T-helper 9 cell (primary cell): ENCODE data around the gene C6orf120.
A peak's percentile ranks its signal among the peaks of the same experiment; 100 is the strongest.

ENCODE experiments used
- DNase-seq: peaks from one replicate; pipeline ENCODE4 v3.0.0-alpha.2; 2020
- total RNA-seq, 2 donors: gene quantifications; one replicate each; lab custom pipeline; 2026; lab: John Stamatoyannopoulos, UW

C6orf120 gene
- total RNA-seq: 47.3 to 77.6 reads per million in 2 donors

DNA sequence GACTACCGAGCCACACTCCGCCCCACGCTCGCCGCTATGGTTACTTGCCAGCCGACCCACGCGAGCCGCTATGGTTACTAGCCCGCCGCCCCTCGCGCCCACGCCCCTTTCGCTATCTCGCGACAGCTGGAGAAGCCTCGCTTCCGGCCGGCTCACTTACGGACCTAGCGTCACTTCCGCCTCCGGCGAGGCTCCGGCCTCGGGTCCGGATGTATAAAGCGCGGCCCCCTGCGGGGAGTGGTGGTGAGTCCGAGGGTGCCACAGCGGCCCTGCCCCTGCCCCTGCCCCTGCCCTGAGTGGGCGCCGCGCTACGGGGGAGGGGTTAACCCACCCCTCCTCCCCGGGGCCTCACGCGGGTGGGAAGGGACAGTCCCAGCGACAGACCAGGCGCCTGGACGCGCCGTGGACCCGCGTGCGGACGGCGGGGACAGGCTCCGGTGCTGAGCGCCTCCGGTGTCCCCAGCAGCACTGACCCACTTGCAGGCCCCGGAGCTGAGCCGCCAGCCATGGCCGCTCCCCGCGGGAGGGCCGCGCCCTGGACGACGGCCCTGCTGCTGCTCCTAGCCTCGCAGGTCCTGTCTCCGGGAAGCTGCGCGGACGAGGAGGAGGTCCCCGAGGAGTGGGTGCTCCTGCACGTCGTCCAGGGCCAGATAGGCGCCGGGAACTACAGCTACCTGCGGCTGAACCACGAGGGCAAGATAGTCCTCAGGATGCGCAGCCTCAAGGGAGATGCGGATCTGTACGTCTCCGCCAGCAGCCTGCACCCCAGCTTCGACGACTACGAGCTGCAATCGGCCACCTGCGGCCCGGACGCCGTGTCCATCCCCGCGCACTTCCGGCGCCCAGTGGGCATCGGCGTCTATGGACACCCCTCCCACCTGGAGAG is at the start of gene C6orf120, which contains the start of gene WDR27:
C6orf120 (plus strand) TSS at position 173 of the 886 bp plus-strand sequence; CDS start at position 507, 334 bp downstream.
WDR27 (minus strand) TSS at position 76 of the 886 bp plus-strand sequence. CDS start 13,024 bp downstream, outside the sequence.
- peak; percentile 95 for DNase-seq

DNA sequence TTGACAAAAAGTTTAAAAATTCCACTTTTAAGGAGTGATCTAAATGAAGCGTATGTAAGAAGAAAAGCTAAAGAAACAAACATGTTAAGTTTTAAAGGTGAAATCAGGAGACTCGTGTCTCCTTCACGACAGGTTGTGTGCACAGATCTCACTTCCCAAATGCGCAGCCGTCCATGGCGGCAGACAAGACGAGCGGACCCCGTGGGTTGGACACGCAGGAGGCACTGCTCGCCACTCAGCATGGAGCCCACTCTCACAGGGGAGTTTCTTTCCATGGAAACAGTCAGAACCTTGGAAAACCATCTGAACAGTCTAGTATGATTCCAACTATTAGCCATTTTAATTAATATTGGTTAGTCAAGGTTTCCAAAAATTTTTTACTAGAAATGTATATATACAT is 49.0 kb upstream of the C6orf120 start:
- no peak for DNase-seq

DNA sequence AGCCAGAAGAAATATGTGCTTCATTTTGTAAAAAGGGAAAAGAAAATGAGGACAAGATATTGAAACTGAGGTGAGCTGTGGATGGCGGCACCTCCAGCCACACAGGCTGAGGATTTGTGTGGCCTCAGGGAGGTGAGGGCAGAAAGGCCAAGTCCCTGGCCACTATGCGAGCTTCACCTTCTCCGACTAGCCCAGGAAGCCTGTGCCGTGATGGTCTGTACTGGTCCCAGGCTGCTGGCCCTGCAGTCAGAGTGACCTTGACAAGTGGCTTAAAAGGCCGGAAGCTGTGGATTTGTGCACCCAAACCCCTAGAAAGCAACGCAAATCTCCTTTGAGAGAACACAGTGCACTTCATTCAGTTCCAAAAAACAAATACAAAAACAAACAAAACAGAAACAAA is 48.2 kb upstream of the C6orf120 start:
- DNase-seq: no peak

DNA sequence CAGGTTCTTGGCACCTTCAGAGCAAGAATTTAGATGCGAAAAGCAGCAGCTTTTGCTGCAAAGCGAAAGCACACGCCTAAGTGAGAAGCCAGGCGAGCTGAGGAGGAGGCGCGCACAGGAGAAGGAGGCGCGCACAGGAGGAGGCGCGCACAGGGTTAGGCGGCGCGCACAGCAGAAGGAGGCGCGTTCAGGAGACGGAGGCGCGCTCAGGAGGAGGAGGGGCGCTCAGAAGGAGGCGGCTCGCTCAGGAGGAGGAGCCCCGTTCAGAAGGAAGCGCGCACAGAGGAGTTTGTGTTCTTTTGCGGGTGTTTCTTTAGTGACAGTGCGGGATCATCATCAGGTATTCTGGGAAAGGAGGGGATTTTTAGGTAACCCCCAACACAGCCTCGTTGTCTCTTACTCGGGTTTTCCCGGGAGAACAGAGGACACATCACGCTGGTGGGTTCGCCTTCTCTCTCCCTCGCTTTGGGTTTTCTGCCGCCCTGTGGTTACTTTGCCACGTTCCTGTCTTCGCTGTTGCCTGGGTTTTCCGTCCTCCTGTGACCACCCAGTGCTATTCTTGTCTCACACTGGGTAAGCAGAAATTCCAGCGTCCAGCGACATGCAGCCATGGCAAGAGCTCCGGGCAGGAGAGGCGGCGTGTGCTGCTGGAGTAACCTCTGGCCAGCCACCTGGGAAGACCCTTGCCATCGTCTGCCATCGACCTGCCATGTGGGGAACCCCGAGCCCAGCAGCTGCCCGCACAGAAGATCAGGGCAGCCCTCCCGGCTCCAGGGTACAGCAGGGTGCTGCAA is 47.1 kb upstream of the C6orf120 start:
- peak; percentile 50 for DNase-seq

DNA sequence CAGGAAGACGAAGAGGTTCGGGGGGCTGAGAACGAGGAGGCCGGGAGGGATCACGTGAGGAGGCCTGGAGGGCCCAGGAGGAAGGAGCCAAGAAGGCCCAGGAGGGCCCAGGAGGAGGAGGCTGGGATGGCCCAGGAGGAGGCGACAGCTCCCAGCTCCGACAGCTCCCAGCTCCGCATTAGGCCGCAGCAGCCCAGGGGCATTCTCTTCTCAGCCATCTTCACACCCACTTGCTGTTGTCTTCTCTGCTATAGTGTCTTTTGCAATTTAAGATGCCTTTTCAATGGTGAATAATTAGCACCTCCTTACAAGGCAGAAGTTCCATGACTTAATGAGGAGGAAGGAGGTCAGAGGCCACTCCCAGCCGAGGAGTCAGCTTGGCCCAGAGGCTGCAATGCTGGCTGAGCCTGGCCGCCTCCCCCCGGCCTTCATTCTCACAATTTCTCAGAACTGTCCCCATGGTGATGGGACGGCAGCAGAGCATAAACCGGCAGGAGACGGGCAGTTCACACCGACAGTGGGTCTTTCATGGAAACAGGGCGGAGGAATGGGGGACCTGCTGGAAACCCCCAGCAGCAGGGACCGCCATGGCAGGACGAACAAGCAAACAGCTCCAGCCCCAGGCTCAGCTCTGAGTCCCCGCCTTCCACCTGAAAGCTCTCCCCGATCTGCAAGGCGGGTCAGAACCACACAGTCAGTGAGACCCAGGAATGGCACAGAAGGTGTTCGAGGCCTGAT is 45.2 kb upstream of the C6orf120 start:
- no peak for DNase-seq

DNA sequence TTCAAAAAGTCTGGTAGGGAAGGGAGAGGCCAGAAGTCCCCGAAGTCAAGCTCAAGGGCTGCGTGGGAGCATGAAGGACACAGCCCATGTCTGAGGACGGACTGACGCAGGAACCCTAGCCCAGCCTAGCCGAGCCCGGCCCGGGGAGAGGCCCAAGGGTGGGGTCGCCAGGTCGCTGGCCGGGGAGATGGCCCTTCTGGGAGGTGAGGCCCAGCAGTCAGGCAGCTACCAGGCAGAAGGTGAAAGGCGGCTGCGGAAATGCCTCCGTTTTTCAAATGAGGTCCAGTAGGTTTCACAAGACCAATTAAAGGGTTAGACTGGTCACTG is 44.7 kb upstream of the C6orf120 start:
- no peak for DNase-seq

DNA sequence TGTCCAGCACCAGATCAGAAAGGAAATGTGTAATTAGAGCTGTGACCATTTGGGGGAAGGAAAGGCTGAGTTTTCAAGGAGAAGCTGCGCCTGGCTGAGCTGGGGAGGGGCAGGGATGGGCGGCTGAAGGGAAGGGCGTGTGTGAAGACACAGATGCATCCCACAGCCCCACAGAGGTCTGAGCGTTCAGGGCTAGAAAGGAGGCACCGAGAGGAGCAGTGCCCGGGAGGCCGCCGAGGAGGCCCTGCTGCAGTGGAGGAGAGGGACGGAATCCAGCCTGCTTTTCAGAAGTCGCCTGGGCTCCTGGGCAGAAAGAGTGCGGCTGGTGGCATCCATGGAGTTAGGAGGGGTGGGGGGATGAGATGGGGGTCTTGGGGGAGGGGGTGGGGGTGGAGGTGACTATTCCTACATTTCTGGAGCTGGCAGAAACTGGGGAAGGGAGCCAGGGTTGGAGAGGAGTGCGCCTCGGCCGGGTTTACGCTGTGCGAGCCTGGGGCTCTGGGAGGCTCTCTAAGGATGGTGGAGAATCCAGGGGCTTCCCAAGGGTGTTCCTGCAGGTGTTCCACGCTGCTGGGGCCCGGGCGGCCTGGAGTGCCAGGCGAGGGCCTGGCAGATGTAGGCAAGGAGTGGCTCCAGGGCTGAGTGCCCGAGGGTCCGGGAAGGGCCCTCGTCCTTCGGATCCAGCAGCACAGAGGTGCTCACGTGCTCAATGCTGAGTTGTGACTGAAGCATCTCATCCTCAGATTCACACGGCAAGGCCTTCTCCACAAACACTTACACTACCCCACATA is 41.9 kb upstream of the C6orf120 start:
- no peak for DNase-seq

DNA sequence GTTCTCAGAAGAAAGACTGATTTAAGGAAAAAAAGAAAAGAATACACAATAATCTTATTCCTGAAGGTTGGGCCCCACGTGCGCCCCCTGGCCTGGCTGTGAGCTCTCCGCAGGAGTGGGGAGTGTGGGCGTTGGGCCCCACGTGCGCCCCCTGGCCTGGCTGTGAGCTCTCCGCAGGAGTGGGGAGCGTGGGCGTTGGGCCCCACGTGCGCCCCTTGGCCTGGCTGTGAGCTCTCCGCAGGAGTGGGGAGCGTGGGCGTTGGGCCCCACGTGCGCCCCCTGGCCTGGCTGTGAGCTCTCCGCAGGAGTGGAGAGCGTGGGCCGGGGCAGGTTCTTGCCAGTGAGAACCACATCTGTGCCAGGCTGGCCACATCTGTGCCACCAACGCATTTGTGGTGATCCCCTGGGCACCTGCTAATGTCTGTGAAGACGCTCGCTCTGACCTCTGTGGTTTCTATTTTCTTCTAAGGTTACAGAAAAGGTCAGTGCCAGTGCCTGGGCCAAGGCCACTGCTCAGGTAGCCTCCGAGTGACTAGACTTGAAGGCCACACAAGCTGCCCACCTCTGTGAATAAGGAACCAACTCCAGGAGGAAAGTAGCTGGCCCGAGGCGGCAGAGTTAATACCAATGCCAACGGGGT is 41.1 kb upstream of the C6orf120 start:
- no peak for DNase-seq

DNA sequence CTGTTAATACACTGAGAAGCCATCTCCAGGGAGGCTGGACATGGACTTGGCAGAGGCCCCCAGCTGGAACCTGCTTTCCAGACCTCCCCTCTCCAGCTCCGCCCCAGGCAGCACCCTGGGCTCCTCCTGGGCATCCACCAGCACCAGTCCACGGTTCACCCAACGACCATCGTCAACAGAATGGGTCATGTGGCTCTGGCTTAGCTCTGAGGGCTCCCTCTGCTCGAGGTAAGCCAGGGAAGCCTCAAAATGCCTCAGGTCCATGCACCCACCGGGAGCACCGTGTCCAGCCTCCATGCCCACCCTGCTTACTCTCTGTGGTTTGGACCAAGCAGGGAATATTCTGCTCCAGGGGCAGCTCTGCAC is 40.6 kb upstream of the C6orf120 start:
- DNase-seq: no peak

DNA sequence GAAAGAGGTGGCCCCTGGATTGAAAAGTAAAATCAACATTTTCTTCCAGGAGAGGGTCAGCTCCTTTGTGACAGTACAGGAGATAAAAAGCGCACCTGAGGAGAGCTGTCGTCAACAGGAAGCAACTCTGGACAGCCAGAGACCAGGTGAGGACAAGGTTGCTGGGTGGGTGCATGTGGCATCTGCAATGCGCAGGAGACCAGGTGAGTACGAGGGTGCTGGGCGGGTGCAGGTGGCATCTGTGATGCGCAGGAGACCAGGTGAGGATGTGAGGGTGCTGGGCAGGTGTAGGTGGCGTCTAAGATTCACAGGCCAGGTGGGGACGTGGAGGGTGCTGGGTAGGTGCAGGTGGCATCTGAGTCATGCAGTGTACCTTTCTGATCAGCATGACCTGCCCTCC is 38.5 kb upstream of the C6orf120 start:
- DNase-seq: no peak

DNA sequence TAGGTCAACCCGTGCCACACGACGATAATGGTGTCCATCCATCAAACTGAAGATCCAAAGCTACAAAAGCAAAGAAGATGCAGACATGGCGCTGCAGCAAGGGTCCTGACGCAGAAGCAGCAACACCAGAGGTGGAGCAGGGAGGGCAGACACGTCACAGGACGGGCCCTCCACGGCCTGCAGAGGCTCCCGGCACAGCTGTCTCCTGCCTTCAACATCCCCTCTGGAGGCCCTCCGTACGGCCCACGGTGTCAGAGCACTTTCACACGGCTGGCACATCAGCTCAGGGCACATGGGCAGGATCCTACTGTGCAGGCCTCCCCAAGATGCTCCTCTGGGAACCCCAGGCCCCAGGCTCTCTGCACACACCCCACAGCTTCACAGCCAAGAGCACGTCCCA is 37.7 kb upstream of the C6orf120 start:
- no peak for DNase-seq

DNA sequence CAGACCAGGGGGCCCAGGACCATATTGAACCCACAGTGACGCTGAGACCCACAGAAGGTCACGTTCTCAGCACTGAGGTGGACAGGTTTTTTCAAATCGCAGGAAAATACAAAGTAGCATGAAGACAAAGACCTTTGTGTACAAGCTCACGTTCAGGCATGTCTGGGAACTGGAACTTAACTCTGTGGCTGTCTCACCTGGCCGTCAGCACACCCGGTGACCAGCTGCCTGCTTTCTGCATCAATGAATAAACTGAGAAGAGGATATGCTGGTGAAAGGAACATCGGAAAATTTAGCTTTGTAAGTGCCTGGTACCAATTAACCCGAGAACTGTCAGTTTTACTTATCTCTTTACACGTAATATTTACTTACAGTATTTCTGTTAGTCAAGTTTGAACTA is 36.6 kb upstream of the C6orf120 start:
- no peak for DNase-seq

DNA sequence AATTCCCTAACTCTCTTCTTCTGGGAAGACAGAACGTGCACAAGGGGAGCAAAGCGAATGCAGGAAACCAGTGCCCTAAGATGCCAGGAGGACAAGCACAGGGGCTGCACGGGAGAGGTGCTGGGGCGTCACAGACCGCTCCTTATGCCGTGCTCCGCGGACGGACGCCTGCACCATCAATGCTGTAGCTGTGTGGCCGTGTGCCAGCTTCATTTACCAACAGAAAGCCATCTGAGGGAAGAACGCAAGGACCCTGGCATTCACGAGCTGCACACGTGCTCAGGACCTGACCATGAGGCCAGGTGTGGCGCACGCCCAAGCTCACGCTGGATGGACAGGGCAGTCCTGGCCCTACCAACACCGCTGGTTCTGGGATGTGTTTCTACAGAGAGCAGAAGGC is 35.5 kb upstream of the C6orf120 start:
- DNase-seq: no peak

DNA sequence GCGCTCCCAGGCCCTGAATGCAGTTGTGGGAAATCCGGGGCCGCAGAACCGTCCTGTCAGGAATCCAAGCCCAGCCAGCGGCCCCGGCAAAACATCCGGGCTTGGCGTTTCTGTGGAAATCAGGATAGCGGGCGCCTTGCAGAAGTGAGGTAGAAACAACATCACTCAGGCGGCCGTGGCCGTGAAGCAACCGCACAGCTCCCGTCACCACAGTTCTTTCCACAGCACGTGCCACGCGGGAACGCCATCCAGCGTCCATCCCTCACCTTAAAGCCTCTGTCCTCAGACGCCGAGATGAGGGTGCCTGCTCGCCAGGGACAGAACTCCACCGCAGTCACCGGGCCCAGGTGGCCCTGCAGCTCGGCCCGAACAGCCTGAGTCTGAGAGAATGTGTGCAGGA is 34.2 kb upstream of the C6orf120 start:
- no peak for DNase-seq

DNA sequence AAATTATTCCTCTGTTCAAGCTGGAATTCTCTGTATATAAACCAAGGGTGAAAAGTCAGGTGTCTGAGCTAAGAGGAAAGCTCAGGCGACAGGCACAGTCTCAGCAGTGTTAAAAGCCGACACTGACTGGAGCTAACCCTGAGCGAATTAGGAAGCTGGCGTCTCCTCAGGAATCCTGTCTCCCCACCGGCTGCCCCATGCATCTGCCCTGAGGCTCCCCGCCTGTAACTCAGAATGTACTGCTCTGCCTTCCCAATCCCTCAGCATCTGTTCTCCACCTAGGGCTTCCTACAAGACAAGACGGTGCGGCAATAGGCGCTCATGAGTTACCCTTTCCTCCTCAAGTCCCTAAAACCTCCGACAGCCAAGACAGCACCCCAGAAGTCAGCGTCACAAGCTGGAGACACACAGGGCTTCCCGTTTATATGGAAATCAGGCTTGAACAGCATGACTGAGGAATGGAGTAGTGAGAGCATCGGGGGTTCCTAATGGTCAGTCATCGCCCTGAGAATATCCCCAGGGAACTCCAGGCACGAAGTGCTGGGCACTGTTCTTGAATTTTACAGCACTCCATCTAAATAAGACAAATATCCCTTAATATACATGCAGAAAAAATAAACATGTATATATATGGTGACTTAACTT is 33.6 kb upstream of the C6orf120 start:
- DNase-seq: no peak

DNA sequence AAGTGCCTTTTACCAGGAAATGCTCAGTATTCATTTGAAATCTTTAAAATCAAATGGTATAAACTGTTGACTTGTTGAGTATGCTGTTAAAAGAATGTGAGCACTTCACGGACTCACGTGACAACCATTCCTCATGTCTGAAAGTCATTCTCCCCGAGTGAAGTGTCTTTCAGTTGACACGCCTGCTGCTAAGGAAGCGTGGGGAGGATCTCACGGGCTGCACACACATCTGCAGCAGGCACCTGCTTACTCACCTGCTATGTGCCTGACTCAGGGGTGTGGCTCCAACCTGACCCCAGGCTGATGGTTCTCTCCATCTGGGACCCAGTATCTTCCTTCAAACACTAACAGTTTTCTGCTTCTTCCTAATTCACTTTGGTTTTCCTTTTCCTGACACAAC is 32.8 kb upstream of the C6orf120 start:
- no peak for DNase-seq

DNA sequence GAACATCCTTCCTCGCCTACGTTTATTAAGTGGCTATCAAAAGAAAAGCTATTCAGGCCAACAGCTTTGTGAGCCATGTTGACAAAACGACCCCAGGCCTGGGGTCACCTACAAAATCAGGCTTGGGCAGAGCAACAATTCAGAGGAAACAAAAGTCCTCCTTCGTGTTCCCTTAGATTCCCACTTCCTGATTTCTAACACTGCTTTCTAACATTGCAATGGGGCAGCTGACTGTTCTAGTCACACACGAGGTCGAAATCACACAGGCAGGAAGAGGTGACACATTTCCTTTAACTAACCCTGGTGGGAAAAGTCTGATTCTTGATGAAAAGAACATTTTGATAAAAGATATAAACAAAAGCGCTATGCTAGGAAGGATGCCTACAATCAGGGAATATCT is 32.0 kb upstream of the C6orf120 start:
- DNase-seq: no peak

DNA sequence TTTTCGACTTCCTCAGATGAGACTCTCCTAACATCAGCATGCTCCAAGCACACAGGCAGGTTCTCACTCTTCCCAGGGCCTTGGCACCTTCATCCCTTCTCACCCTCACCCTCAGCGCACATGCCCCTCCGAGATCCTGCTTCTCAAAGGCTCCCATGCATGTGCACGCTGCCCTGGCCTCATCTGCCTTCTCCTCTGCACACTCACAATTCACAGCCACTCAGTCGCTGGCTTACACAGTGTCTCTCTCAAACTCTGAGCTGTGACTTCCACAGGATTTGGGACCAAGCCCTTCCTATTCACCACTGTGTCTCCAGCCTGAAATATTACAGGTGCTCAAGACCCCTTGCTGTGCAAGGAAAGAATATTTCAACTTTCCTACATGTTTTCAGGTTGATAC is 30.4 kb upstream of the C6orf120 start:
- DNase-seq: no peak

DNA sequence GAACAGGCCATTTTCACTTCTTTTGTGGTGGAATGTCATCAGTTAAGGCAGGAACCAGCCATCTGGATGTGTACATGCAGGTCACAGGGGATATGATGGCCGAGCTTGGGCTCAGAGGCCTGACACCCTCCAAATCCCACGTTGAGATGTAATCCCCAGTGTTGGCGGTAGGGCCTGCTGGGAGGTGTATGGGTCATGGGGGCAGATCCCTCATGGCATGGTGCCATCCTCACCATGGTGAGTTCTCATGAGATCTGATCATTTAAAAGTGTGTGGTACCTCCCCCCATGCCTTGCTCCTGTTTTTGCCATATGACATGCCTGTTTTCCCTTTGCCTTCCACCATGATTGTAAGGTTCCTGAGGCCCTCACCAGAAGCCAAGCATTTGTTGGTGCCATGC is 26.9 kb upstream of the C6orf120 start:
- no peak for DNase-seq

DNA sequence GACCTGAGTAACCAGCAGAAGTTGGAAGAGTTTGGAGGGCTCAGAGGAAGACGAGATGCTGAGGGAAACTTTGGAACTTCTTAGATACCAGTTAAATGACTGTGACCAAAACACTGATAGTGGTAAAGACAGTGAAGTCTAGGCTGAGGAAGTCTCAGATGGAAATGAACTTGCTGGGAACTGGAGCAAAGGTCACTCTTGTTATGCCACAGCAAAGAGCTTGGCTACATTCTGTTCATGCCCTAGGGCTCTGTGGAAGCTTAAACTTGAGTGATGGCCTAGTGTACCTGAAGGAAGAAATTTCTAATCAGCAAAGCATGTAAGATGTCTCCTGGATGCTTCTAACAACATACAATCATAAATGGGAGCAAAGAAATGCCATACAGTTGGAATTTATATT is 24.8 kb upstream of the C6orf120 start:
- no peak for DNase-seq

DNA sequence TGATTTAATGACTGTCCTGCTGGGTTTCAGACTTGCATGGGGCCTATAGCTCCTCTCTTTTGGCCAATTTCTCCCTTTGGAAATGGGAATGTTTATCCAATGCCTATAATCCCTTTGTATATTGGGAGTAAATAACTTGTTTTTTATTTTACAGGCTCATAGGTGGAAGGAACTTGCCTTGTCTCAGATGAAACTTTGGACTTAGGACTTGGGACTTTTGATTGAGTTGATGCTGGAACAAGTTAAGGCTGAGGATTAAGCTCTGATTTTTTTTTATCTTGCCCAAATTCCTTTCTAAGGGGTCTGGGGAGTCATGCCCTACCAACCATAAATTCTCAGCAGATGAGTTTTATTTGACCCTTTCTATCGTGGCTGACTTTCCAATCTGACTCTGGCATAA is 23.6 kb upstream of the C6orf120 start:
- no peak for DNase-seq
